ENCODE measurements around the gene NUDT14.

DNA sequence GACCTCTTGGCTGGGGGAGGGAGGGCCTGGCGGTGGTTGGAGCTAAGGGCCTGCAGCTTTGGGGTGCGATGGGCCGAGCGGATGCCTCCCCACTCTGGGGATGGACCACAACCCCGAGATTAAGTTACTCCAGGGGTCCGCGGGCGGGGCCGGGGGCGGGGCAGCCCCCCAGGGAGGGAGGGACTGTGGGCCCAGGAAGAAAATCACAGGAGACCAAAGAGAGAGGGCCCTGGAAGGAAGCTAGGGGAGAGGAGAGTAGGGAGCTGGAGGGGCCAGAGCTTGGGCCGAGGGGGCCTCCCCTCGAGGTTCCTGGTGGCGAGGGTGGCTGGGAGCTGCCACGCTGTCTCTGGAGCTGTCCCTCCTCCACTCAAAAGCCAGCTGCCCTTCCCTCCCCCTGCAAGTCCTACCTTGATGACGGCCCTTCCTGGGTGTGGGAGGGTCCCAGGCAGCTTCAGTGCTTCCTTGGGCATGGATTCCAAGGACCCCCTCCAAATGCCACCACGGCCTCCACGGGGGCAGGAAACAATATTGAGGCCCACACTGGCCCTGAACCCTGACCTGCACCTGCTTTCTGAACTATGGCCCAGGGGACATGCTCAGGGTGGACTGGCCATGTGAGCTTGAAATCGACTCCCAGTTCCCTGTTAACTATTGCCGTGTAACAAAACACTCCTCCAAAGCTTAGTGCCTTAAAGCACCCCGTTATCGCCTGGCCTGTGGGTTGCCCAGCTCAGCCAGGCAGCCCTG lies 610 bp upstream of the NUDT14 start:
- TF ChIP-seq CTCF (IDR thresholded peaks at IDR 0.05) (no peak), POLR2A (IDR thresholded peaks at IDR 0.05) (no peak)
